SK-N-SH treated with all-trans-retinoic acid at 6 μM for 48 hours (cell line): ENCODE data around the gene BEST3.

ENCODE experiments used
- ISL1 ChIP-seq: fragments of 250-450 bp; sonication (Bioruptor Pico); IDR thresholded peaks from 2 replicates; pipeline ENCODE4 v2.1.2; 2022; ENCODE audit warnings: mild to moderate bottlenecking, moderate library complexity
- POU6F1 ChIP-seq: fragments of 250-450 bp; sonication (Bioruptor Pico); IDR thresholded peaks from 2 replicates; pipeline ENCODE4 v1.8.0; 2021; ENCODE audit warnings: low read depth, mild to moderate bottlenecking, moderate library complexity, borderline replicate concordance
- ZFP3 ChIP-seq: fragments of 250-450 bp; sonication (Bioruptor Pico); IDR thresholded peaks from 2 replicates; pipeline ENCODE4 v1.5.0; 2020; ENCODE audit warnings: mild to moderate bottlenecking, moderate library complexity

GRCh38 chr12:69641546-69641945 lies 57.6 kb downstream of the BEST3 start:
- TF ChIP-seq ISL1 (CRISPR knock-in tag) (no peak), POU6F1 (CRISPR knock-in tag) (no peak), ZFP3 (CRISPR knock-in tag) (no peak)
